ENCODE measurements around the gene CGNL1.

DNA sequence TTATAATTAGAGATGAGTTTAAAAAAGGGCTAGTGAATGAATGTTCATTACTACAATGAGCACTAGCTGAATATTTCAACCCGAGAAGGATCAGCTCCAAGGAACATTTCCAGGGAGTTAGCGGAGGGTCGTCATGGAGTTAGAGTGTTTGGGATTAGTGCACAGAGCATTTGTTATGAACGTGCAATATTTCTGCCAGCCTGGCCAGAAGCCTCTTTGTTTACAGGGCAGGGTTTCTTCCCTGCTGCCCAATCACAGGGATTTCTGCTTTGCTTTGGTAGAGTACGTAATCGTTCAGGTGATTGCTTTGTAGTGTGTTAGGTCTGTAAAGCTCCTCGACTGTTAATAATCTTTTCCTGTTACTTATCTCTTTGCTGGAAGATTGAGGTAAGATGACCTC is 5.9 kb downstream of the CGNL1 start:
- TF ChIP-seq POLR2A (IDR thresholded peaks at IDR 0.05) = no peak
- TF ChIP-seq, protein P1, sequence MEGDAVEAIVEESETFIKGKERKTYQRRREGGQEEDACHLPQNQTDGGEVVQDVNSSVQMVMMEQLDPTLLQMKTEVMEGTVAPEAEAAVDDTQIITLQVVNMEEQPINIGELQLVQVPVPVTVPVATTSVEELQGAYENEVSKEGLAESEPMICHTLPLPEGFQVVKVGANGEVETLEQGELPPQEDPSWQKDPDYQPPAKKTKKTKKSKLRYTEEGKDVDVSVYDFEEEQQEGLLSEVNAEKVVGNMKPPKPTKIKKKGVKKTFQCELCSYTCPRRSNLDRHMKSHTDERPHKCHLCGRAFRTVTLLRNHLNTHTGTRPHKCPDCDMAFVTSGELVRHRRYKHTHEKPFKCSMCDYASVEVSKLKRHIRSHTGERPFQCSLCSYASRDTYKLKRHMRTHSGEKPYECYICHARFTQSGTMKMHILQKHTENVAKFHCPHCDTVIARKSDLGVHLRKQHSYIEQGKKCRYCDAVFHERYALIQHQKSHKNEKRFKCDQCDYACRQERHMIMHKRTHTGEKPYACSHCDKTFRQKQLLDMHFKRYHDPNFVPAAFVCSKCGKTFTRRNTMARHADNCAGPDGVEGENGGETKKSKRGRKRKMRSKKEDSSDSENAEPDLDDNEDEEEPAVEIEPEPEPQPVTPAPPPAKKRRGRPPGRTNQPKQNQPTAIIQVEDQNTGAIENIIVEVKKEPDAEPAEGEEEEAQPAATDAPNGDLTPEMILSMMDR (IDR thresholded peaks at IDR 0.05) = no peak

Measured in lower leg skin (tissue), 3 donors.